Measurements from ENCODE around the gene M1AP.

The M1AP gene

DNA sequence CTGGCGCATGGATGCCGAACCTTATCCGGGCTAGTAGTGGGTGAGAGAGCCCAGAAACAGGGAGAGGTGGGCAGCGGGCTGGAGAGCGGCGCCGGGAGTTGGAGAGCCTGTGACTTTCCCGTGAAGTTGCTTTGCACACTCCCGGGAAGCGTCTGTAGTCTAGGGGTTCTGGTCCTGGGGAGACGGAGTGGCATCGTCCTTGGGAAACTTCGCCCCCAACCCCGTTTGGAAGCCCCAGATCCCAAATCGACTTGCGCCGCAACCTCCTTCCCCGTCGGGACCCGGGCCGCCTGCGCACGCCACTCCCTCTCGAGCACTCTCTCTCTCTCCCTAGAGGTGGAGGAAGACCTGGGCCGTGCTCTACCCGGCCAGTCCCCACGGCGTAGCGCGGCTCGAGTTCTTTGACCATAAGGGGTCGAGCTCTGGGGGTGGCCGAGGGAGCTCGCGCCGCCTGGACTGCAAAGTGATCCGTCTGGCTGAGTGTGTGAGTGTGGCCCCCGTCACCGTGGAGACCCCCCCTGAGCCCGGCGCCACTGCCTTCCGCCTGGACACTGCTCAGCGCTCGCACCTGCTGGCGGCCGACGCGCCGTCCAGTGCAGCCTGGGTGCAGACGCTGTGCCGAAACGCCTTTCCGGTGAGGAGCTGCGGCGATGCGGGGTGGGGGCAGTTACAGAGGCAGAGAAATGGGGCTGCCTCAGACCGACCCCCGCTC is 93.2 kb downstream of the M1AP start:
- Histone ChIP-seq H2AK5ac (ENCODE audit: low read depth, low read length) (peak overlapping the region; percentile 8), H3K18ac (ENCODE audit: low read length) (peak overlapping the region; percentile 78), H3K9ac (ENCODE audit: low read depth, low read length, poor library complexity) (peak overlapping the region; percentile 87), H4K91ac (ENCODE audit: low read depth, low read length, poor library complexity) (no peak overlapping the region), H3K4ac (ENCODE audit: low read length) (no peak overlapping the region), H3K27me3 (ENCODE audit: control insufficient read depth in 3 of 3, insufficient read depth in 3 of 3, low read depth in 1 of 3, low read length in 3 of 3) (peaks cover 0 to 47% (median 4%) of the 10 kb centered on the region in 3 experiments), H3K23ac (ENCODE audit: low read depth, low read length, poor library complexity) (peak overlapping the region; percentile 82), H3K4me2 (ENCODE audit: insufficient read depth, low read length, poor library complexity, severe bottlenecking) (peak overlapping the region; percentile 83), H3K27ac (replicated peaks; ENCODE audit: low read length) (no peak overlapping the region), H3K4me3 (ENCODE audit: low read length in 2 of 2) (peak overlapping the region; percentile 67 to 87), H4K8ac (ENCODE audit: low read depth, low read length) (no peak overlapping the region), H3K9me3 (replicated peaks in 1 of 2; ENCODE audit: control insufficient read depth in 2 of 2, insufficient read depth in 1 of 2, low read depth in 1 of 2, low read length in 2 of 2) (no peaks in the 10 kb centered on the region), H2BK12ac (ENCODE audit: low read length) (peak overlapping the region; percentile 63), H3K79me1 (ENCODE audit: low read depth, low read length) (peaks cover 6% of the 10 kb centered on the region), H2AFZ (ENCODE audit: low read length) (peak overlapping the region; percentile 99), H2BK5ac (ENCODE audit: low read length) (no peak overlapping the region), H3K36me3 (replicated peaks in 1 of 2; ENCODE audit: control insufficient read depth in 2 of 2, insufficient read depth in 2 of 2, low read length in 2 of 2) (peaks cover 19 to 36% of the 10 kb centered on the region in 2 donors), H3K14ac (ENCODE audit: low read length) (peak overlapping the region; percentile 75), H2BK120ac (ENCODE audit: low read depth, low read length) (peak overlapping the region; percentile 53), H3K4me1 (ENCODE audit: control insufficient read depth in 2 of 2, insufficient read depth in 1 of 2, low read depth in 1 of 2, low read length in 2 of 2) (peaks cover 9 to 14% of the 10 kb centered on the region in 2 donors), H2BK15ac (ENCODE audit: low read length) (no peak overlapping the region)
- no CpG with 5 or more reads among the region's 58 CpGs for WGBS, 2 donors (ENCODE audit: extremely low coverage in 2 of 2, insufficient read length in 2 of 2, insufficient replicate concordance in 1 of 2)
- DNase-seq (ENCODE audit: low spot score), result peak; percentile 49

GRCh38 chr2:74553892-74554819 is 94.0 kb downstream of the M1AP start, which contains the start of the genes DOK1 and LOXL3:
Gene DOK1 (plus strand): TSS chr2:74554720. CDS start chr2:74554755, 35 bp downstream.
Gene LOXL3 (minus strand): TSS chr2:74553942. CDS start chr2:74552634, 1,308 bp downstream.
- Histone ChIP-seq H2AFZ (ENCODE audit: low read length) (peak within 1 kb of the TSS; percentile 99), H3K9me3 (replicated peaks in 1 of 2; ENCODE audit: control insufficient read depth in 2 of 2, insufficient read depth in 1 of 2, low read depth in 1 of 2, low read length in 2 of 2) (no peaks in the 10 kb centered on the region), H3K4ac (ENCODE audit: low read length) (no peak within 1 kb of the TSS), H3K27ac (replicated peaks; ENCODE audit: low read length) (peak within 1 kb of the TSS; percentile 95), H4K91ac (ENCODE audit: low read depth, low read length, poor library complexity) (no peak within 1 kb of the TSS), H2BK15ac (ENCODE audit: low read length) (peak within 1 kb of the TSS; percentile 82), H3K14ac (ENCODE audit: low read length) (peak within 1 kb of the TSS; percentile 75), H3K79me1 (ENCODE audit: low read depth, low read length) (peaks cover 6% of the 10 kb centered on the region), H3K36me3 (replicated peaks in 1 of 2; ENCODE audit: control insufficient read depth in 2 of 2, insufficient read depth in 2 of 2, low read length in 2 of 2) (peaks cover 19 to 44% of the 10 kb centered on the region in 2 donors), H2BK12ac (ENCODE audit: low read length) (peak within 1 kb of the TSS; percentile 63), H2BK5ac (ENCODE audit: low read length) (peak within 1 kb of the TSS; percentile 68), H3K4me1 (ENCODE audit: control insufficient read depth in 2 of 2, insufficient read depth in 1 of 2, low read depth in 1 of 2, low read length in 2 of 2) (peaks cover 9 to 20% of the 10 kb centered on the region in 2 donors), H3K18ac (ENCODE audit: low read length) (peak within 1 kb of the TSS; percentile 98), H2AK5ac (ENCODE audit: low read depth, low read length) (peak within 1 kb of the TSS; percentile 30), H3K9ac (ENCODE audit: low read depth, low read length, poor library complexity) (peak within 1 kb of the TSS; percentile 89), H4K8ac (ENCODE audit: low read depth, low read length) (no peak within 1 kb of the TSS), H3K4me3 (ENCODE audit: low read length in 2 of 2) (peak within 1 kb of the TSS; percentile 67 to 87), H3K27me3 (ENCODE audit: control insufficient read depth in 3 of 3, insufficient read depth in 3 of 3, low read depth in 1 of 3, low read length in 3 of 3) (peaks cover 0 to 54% (median 4%) of the 10 kb centered on the region in 3 experiments), H2BK120ac (ENCODE audit: low read depth, low read length) (peak within 1 kb of the TSS; percentile 53), H3K23ac (ENCODE audit: low read depth, low read length, poor library complexity) (peak within 1 kb of the TSS; percentile 82), H3K4me2 (ENCODE audit: insufficient read depth, low read length, poor library complexity, severe bottlenecking) (peak within 1 kb of the TSS; percentile 97)
- DNase-seq (ENCODE audit: low spot score), result peak; percentile 92
- no CpG with 5 or more reads among the region's 73 CpGs for WGBS, 2 donors (ENCODE audit: extremely low coverage in 2 of 2, insufficient read length in 2 of 2, insufficient replicate concordance in 1 of 2)

GRCh38 chr2:74552914-74553811 is 95.0 kb downstream of the M1AP start:
- Histone ChIP-seq H3K4me2 (ENCODE audit: insufficient read depth, low read length, poor library complexity, severe bottlenecking) (peak overlapping the region; percentile 97), H2BK15ac (ENCODE audit: low read length) (peak overlapping the region; percentile 82), H3K18ac (ENCODE audit: low read length) (peak overlapping the region; percentile 96), H4K8ac (ENCODE audit: low read depth, low read length) (no peak overlapping the region), H2BK12ac (ENCODE audit: low read length) (peak overlapping the region; percentile 14), H3K9ac (ENCODE audit: low read depth, low read length, poor library complexity) (peak overlapping the region; percentile 89), H3K27ac (replicated peaks; ENCODE audit: low read length) (peak overlapping the region; percentile 93), H3K27me3 (ENCODE audit: control insufficient read depth in 3 of 3, insufficient read depth in 3 of 3, low read depth in 1 of 3, low read length in 3 of 3) (peaks cover 0 to 57% (median 4%) of the 10 kb centered on the region in 3 experiments), H3K4me1 (ENCODE audit: control insufficient read depth in 2 of 2, insufficient read depth in 1 of 2, low read depth in 1 of 2, low read length in 2 of 2) (peaks cover 9 to 23% of the 10 kb centered on the region in 2 donors), H4K91ac (ENCODE audit: low read depth, low read length, poor library complexity) (no peak overlapping the region), H3K23ac (ENCODE audit: low read depth, low read length, poor library complexity) (peak overlapping the region; percentile 52), H3K79me1 (ENCODE audit: low read depth, low read length) (peaks cover 6% of the 10 kb centered on the region), H3K36me3 (replicated peaks in 1 of 2; ENCODE audit: control insufficient read depth in 2 of 2, insufficient read depth in 2 of 2, low read length in 2 of 2) (peaks cover 19 to 46% of the 10 kb centered on the region in 2 donors), H2AK5ac (ENCODE audit: low read depth, low read length) (peak overlapping the region; percentile 30), H3K14ac (ENCODE audit: low read length) (peak overlapping the region; percentile 60), H3K4me3 (ENCODE audit: low read length in 2 of 2) (peak overlapping the region; percentile 67 to 87), H2BK120ac (ENCODE audit: low read depth, low read length) (no peak overlapping the region), H3K4ac (ENCODE audit: low read length) (no peak overlapping the region), H3K9me3 (replicated peaks in 1 of 2; ENCODE audit: control insufficient read depth in 2 of 2, insufficient read depth in 1 of 2, low read depth in 1 of 2, low read length in 2 of 2) (no peaks in the 10 kb centered on the region), H2BK5ac (ENCODE audit: low read length) (peak overlapping the region; percentile 68), H2AFZ (ENCODE audit: low read length) (peak overlapping the region; percentile 99)
- no CpG with 5 or more reads among the region's 27 CpGs for WGBS, 2 donors (ENCODE audit: extremely low coverage in 2 of 2, insufficient read length in 2 of 2, insufficient replicate concordance in 1 of 2)
- peak; percentile 14 for DNase-seq (ENCODE audit: low spot score)

Data from neuronal stem cell (in vitro differentiated cells).